A673 (cell line): Measurements from ENCODE around the gene ADGRG1. TPM values are rescaled to one million over a fixed set of nuclear protein-coding genes. Genes with fewer than 3 reads are reported as not detected.

ENCODE experiments used
- BruUV-seq: library from RNA; stranded (reverse); fragments of 400-500 nt; replicated peaks from 2 replicates; lab custom pipeline; 2021; lab: Mats Ljungman, UMichigan
- CTCF ChIA-PET: fragments of 300-600 bp; sonication (Branson Sonifier 250); formaldehyde crosslinking; loops from one replicate; lab custom pipeline; 2022; ENCODE audit warnings: antibody characterized with exemption; lab: Charles Lee
- POLR2A ChIA-PET: fragments of 300-600 bp; sonication (Branson Sonifier 250); formaldehyde crosslinking; loops from one replicate; lab custom pipeline; 2022; ENCODE audit warnings: antibody characterized with exemption; ENCODE audit not compliant: low non-redundant PET; lab: Charles Lee
- DNase-seq: peaks from one replicate; pipeline ENCODE4 v3.0.0-alpha.2; 2015; ENCODE audit warnings: low spot score
- H3K27ac ChIP-seq: fragments of 200-600 bp; sonication (generic); 2 replicates; pipeline ENCODE4 v1.5.1; 2016; ENCODE audit warnings: mixed run types, low read depth, mild to moderate bottlenecking, mixed read lengths, antibody characterized with exemption, low read length; ENCODE audit not compliant: poor library complexity, severe bottlenecking
- H3K27me3 ChIP-seq: fragments of 200-600 bp; sonication (generic); replicated peaks from 2 replicates; pipeline ENCODE4 v1.6.1; 2017; ENCODE audit warnings: mixed run types, low read depth, mild to moderate bottlenecking, mixed read lengths, antibody characterized with exemption, low read length; ENCODE audit not compliant: insufficient read depth, poor library complexity
- H3K36me3 ChIP-seq: fragments of 200-600 bp; sonication (generic); 2 replicates; pipeline ENCODE4 v1.6.1; 2016; ENCODE audit warnings: mixed run types, mild to moderate bottlenecking, mixed read lengths, antibody characterized with exemption, low read length; ENCODE audit not compliant: insufficient read depth, poor library complexity, severe bottlenecking
- H3K4me1 ChIP-seq: fragments of 200-600 bp; sonication (generic); 2 replicates; pipeline ENCODE4 v1.6.1; 2017; ENCODE audit warnings: mixed run types, mild to moderate bottlenecking, mixed read lengths, antibody characterized with exemption, low read length; ENCODE audit not compliant: insufficient read depth, poor library complexity, severe bottlenecking
- H3K4me3 ChIP-seq: fragments of 200-600 bp; sonication (generic); 2 replicates; pipeline ENCODE4 v1.5.1; 2016; ENCODE audit warnings: low read depth, mixed run types, mild to moderate bottlenecking, mixed read lengths, low read length; ENCODE audit not compliant: poor library complexity, severe bottlenecking
- H3K9me3 ChIP-seq: fragments of 200-600 bp; sonication (generic); 2 replicates; pipeline ENCODE4 v1.6.1; 2016; ENCODE audit warnings: mixed run types, low read depth, mild to moderate bottlenecking, mixed read lengths, antibody characterized with exemption, low read length; ENCODE audit not compliant: poor library complexity, severe bottlenecking
- EZH2 ChIP-seq: fragments of 200-600 bp; sonication (generic); IDR thresholded peaks from 2 replicates; pipeline ENCODE4 v1.6.1; 2017; ENCODE audit warnings: borderline replicate concordance, low read depth, mild to moderate bottlenecking, mixed read lengths, antibody characterized with exemption, low read length; ENCODE audit not compliant: poor library complexity, severe bottlenecking
- intact Hi-C: fragments of 100-400 bp; cut with micrococcal nuclease; formaldehyde crosslinking; loops from one replicate; pipeline ENCODE4 v1.10.0; 2022; ENCODE audit not compliant: unreplicated experiment
- total RNA-seq: library from RNA; stranded (reverse); gene quantifications from 2 replicates; pipeline ENCODE4 v1.2.3, GENCODE V29; 2021
- TF ChIP-seq, protein P1 (sequence below): fragments of 300-800, 200-600 bp; sonication (generic); conservative IDR thresholded peaks from 2 replicates; pipeline ENCODE4 v1.5.1; 2017; ENCODE audit warnings: low read depth, mild to moderate bottlenecking, antibody characterized with exemption, low read length, moderate library complexity, mixed read lengths

ADGRG1 gene
- total RNA-seq, 1 experiment from 2014 or later: 0.75 TPM

DNA sequence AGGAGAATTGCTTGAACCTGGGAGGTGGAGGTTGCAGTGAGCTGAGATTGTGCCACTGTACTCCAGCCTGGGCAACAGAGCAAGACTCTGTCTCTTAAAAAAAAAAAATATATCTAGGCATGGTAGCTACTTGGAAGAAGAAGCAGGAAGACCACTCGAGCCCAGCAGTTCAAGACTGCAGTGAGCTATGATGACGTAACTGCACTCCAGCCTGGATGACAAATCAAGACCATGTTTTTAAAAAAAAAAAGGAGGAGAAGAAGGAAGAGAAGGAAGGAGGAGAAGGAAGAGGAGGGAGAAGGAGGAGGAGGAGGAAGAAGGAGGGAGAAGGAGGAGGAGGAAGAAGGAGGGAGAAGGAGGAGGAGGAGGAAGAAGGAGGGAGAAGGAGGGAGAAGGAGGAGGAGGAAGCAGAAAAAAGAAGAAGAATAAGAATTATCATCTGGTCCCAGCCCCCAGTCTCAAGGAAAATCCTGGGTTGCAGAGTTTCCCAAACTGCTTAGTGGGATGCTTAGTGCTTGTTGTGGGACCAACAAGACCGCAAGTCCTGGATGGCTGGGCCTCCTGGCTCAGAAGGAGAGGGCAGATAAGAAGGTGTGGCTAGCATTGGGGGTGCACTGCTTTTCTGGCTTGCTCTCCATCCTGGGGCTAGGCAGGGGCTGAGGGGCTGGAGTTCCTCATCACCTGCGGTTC lies 62.5 kb downstream of the ADGRG1 start:
- ChIA-PET CTCF (no interaction called here), POLR2A (no interaction called here)
- no peaks in the 10 kb centered on the region for H3K36me3 ChIP-seq
- TF ChIP-seq, protein P1, sequence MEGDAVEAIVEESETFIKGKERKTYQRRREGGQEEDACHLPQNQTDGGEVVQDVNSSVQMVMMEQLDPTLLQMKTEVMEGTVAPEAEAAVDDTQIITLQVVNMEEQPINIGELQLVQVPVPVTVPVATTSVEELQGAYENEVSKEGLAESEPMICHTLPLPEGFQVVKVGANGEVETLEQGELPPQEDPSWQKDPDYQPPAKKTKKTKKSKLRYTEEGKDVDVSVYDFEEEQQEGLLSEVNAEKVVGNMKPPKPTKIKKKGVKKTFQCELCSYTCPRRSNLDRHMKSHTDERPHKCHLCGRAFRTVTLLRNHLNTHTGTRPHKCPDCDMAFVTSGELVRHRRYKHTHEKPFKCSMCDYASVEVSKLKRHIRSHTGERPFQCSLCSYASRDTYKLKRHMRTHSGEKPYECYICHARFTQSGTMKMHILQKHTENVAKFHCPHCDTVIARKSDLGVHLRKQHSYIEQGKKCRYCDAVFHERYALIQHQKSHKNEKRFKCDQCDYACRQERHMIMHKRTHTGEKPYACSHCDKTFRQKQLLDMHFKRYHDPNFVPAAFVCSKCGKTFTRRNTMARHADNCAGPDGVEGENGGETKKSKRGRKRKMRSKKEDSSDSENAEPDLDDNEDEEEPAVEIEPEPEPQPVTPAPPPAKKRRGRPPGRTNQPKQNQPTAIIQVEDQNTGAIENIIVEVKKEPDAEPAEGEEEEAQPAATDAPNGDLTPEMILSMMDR: no peak
- no peak for TF ChIP-seq EZH2
- no peaks in the 10 kb centered on the region for H3K4me1 ChIP-seq
- no peak overlapping the region for H3K4me3 ChIP-seq
- H3K27ac ChIP-seq: no peak overlapping the region
- BruUV-seq: no TSS peak
- H3K9me3 ChIP-seq: no peaks in the 10 kb centered on the region
- DNase-seq: no peak
- no peaks in the 10 kb centered on the region for H3K27me3 ChIP-seq
- intact Hi-C loops: no loop called here

DNA sequence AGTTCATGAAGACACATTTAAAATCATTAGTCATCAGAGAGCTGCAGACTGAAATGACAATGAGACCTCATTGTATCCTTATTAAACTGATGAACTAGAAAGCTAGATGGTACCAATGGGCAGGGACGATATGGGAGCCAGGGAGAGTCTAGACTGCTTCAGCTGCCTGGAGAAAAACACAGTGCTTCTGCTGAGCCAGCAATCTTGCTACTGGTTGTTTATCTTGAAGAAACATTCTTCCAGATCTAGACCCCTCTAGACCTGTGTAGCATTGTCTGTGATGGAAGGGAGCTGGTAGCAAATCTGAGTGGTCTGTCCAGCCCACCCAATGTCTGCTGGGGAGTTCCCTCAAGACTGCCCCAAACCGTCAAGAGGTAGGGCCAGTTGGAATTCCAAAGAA lies 64.2 kb downstream of the ADGRG1 start:
- no peak for TF ChIP-seq EZH2
- TF ChIP-seq, protein P1: no peak
- intact Hi-C loops: no loop called here
- H3K9me3 ChIP-seq: no peaks in the 10 kb centered on the region
- no TSS peak for BruUV-seq
- POLR2A ChIA-PET: no interaction called here
- CTCF ChIA-PET: no interaction called here
- no peaks in the 10 kb centered on the region for H3K36me3 ChIP-seq
- DNase-seq: no peak
- H3K27me3 ChIP-seq: no peaks in the 10 kb centered on the region
- no peak overlapping the region for H3K4me3 ChIP-seq
- H3K27ac ChIP-seq: no peak overlapping the region
- no peaks in the 10 kb centered on the region for H3K4me1 ChIP-seq

DNA sequence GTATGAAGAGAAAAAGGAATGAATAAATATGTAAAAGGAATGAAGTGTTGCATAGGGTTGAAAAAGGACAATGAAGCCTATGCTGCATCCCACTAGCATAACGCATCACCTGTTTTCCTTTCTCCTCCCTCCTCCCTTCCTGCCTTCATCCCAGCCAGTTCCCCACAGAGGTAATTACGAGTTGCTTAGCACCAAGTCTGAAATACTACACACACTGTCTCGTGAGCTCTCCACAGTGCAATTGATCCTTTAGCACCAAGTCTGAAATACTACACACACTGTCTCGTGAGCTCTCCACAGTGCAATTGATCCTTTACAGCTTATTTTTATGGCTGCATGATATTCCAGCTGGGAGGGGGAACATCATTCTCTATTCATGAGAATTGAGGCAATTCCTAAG lies 65.1 kb downstream of the ADGRG1 start:
- no peak for DNase-seq
- intact Hi-C loops: no loop called here
- Histone ChIP-seq H3K4me3 (no peak overlapping the region), H3K4me1 (no peaks in the 10 kb centered on the region), H3K27ac (no peak overlapping the region), H3K9me3 (no peaks in the 10 kb centered on the region), H3K27me3 (no peaks in the 10 kb centered on the region), H3K36me3 (no peaks in the 10 kb centered on the region)
- POLR2A ChIA-PET: no interaction called here
- TF ChIP-seq, protein P1: no peak
- TF ChIP-seq EZH2: no peak
- BruUV-seq: no TSS peak
- CTCF ChIA-PET: interaction anchor here (0.7 kb wide), 1 partner anchor 102 kb away, joined by 6 read pairs; no protein-coding TSS in a partner anchor
